HG03095 (cell line): Measurements from ENCODE around the gene CD36.
A peak's percentile ranks its signal among the peaks of the same experiment; 100 is the strongest.

Source experiments
- ATAC-seq: cut with Tn5 transposase; IDR thresholded peaks from one replicate; pipeline ENCODE4 v1.9.1; 2021; ENCODE audit warnings: moderate library complexity; ENCODE audit not compliant: unreplicated experiment

The CD36 gene

GRCh38 chr7:80637911-80638765, at the start of gene CD36:
Gene CD36 (plus strand): TSS chr7:80638642. CDS start chr7:80646741, 8,099 bp downstream.
- ATAC-seq: peak; percentile 61

DNA sequence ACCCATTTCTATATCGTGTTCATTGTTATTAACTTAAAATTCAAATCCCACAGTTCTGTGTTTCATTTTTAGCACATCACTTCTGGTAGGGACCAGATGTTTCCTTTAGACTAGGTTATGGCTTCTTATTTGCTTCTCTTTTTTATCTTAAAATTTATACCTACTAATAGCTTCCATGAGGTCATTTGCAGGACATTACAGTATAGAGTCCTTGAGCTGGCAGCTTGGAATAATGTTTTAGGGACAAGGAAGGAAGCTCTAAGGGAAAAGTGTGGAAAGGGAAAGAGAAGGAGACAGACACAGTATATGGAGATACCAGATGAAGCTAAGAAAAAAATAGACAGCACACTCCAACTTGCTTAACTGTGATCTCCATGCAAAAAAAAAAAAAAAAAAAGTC, 48.8 kb upstream of the CD36 start:
- no peak for ATAC-seq

GRCh38 chr7:80591654-80592053, 46.8 kb upstream of the CD36 start:
- no peak for ATAC-seq

- no peak for ATAC-seq
Observed at GRCh38 chr7:80593869-80594586, 44.4 kb upstream of the CD36 start.

GRCh38 chr7:80596933-80597517, 41.4 kb upstream of the CD36 start:
- ATAC-seq: no peak

DNA sequence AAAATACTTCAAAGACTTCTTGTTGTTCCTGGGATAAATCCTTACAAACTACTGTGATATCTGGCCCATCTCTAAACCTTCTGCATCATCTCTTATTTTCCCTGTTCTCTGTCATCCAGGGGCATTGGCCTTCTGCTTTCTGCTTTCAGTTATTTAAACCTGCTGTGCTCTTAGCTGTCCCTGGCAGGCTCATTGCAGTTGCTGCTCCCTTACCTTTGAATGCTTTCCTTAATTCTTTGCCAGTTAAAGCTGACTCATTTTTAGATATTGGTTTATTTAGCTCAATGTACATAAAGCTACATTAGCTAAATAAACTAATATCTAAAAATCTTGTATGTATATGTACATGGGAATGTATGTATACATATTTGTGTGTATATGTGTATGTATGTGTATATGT, 40.6 kb upstream of the CD36 start:
- ATAC-seq: no peak

DNA sequence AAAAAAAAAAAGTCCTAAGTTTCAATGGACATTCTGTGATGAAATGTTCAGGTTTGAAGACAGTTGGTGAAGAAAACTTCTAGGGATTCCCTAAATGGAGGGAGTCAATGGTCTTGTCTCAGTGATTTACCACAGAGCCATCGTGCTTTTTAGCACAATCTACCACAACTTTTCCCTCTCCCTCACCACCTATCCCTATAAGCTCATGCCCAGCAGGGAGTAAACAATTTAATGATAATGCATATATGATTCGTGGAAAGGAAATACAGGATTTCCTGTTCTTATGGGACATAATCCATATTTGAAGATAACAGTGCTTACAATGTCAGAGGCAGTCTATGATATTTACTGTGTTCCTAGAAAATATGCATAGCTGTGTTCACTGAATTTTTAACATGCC, 38.4 kb upstream of the CD36 start:
- no peak for ATAC-seq

GRCh38 chr7:80601999-80602398, 36.4 kb upstream of the CD36 start:
- ATAC-seq: no peak

GRCh38 chr7:80603940-80604339, 34.5 kb upstream of the CD36 start:
- no peak for ATAC-seq

DNA sequence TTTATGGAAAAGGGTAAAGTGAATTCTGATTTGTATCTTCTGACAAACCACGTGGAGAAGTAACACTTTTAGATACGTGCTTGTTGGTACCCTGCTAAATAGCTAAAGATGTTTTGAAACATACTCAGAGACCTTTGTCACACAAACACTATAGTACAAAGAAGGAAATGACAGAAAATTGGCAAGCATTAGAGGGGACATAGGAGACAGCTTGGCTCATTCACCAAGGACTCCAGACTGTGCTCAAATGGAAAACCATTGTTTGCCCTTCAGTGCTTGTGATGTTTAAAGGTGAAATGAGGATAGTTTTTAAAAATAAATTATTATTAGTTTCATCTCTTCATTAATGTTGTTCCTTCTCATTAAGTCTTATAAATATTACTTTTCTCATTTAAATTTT, 34.0 kb upstream of the CD36 start:
- ATAC-seq: no peak

GRCh38 chr7:80607136-80607535, 31.3 kb upstream of the CD36 start:
- no peak for ATAC-seq

DNA sequence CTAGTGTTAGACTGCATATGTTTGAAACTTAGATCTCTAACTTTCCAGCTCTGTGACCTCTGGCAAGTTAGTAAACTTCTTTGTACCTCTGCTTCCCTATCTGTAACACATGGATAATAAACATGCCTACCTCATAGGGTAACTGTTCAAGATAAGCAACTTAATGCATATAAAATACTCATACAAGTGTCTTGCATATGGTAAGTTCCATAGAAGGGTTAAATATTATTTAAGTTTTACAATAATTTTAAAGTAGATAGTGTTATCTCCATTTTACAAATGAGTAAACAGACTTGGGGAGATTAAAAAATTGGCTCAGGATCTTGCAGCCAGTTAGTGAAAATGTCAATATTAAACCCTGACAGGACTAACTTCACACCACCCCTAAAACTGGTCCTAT, 30.1 kb upstream of the CD36 start:
- no peak for ATAC-seq

- no peak for ATAC-seq
Observed at GRCh38 chr7:80609751-80610150, 28.7 kb upstream of the CD36 start.

DNA sequence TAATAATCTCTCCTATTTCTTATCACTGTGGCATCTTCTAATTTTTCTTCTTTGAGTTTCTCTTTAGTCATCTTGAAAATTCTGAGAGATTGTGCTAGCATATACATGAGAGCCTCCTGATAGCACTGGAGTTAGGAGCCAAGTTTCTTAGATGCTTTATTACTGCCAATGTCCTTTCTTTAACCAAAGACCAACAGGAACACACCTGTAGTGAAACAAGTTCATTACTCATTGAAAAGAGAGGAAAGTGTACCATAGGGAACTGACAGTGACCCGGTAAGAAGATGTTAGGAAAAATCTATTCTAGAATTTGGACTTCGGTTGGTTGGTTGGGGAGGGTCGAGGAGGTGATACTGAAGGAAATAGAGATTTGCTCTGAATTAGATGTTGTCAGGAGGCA, 27.1 kb upstream of the CD36 start:
- no peak for ATAC-seq

DNA sequence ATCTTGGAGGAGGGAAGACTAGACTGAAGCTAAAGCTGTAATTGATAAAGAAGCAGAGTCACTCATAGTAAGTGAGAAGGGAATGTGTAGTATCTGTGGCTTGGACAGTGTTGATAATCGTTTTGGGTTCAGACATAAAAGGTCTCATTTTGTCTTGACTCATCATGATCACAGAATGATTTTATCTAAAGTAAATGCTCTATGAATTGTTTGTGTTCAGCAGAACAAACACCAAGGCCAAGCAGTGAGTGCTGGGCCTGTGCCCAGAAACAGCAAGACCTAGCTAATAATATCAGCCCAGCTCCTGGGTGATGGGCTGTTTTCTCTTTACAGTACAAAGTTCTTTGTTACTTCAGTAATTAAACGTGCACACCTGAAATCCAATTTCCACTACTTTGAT, 26.7 kb upstream of the CD36 start:
- no peak for ATAC-seq

- no peak for ATAC-seq
Observed at GRCh38 chr7:80612880-80613279, 25.6 kb upstream of the CD36 start.

- no peak for ATAC-seq
Observed at GRCh38 chr7:80613519-80613918, 24.9 kb upstream of the CD36 start.

GRCh38 chr7:80614851-80615271, 23.6 kb upstream of the CD36 start:
- ATAC-seq: no peak

- ATAC-seq: no peak
Observed at GRCh38 chr7:80618096-80618495, 20.3 kb upstream of the CD36 start.

- no peak for ATAC-seq
Observed at GRCh38 chr7:80619741-80620140, 18.7 kb upstream of the CD36 start.

- no peak for ATAC-seq
Observed at GRCh38 chr7:80622541-80622940, 15.9 kb upstream of the CD36 start.
